Transverse colon (tissue), 4 donors: ENCODE measurements around the gene LRP1B.

Experiments
- EP300 ChIP-seq: sonication (generic); formaldehyde crosslinking; IDR thresholded peaks from one replicate; pipeline ENCODE4 v1.6.1; 2017; ENCODE audit warnings: antibody characterized with exemption, low read depth
- POLR2A ChIP-seq: fragments of 450-650 bp; IDR thresholded peaks from one replicate; pipeline ENCODE4 v1.6.1; 2016; ENCODE audit warnings: antibody characterized with exemption, mild to moderate bottlenecking, moderate library complexity
- POLR2AphosphoS5 ChIP-seq, 3 donors: sonication (generic); formaldehyde crosslinking; IDR thresholded peaks; one replicate each; pipeline ENCODE4 v1.6.1; 2016; ENCODE audit warnings: antibody characterized with exemption in 3 of 3
- TF ChIP-seq, protein P1 (sequence below), 5 experiments: fragments of 200-600 bp in 3 of 5; fragments of 450-650 bp in 2 of 5; sonication (generic) in 3 of 5; IDR thresholded peaks; 1 replicate in 2 of 5; 2 replicates in 3 of 5; pipeline ENCODE4 v1.5.1; 2016 to 2017; ENCODE audit warnings: antibody characterized with exemption in 5 of 5, inconsistent platforms in 3 of 5, mild to moderate bottlenecking in 2 of 5, moderate library complexity in 1 of 5

DNA sequence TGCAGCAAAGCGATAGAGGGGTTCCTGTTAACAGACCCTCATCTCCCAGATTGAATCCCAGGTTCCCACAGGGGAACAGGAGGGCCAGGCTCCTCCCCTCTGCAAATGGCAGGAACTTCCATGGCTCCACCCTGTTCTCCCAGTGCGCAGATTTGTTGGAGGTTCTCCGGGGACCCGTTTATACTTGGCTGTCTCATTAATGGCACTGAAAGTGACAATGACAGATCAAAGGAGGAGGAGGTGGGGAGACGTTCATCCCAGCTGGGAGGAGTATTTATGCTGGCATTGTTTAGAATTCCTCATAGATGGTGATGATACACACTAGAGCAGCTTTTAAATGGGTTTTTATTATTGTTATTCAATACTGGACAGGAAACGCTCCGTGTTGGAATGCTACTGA, 186.9 kb downstream of the LRP1B start:
- TF ChIP-seq, protein P1, sequence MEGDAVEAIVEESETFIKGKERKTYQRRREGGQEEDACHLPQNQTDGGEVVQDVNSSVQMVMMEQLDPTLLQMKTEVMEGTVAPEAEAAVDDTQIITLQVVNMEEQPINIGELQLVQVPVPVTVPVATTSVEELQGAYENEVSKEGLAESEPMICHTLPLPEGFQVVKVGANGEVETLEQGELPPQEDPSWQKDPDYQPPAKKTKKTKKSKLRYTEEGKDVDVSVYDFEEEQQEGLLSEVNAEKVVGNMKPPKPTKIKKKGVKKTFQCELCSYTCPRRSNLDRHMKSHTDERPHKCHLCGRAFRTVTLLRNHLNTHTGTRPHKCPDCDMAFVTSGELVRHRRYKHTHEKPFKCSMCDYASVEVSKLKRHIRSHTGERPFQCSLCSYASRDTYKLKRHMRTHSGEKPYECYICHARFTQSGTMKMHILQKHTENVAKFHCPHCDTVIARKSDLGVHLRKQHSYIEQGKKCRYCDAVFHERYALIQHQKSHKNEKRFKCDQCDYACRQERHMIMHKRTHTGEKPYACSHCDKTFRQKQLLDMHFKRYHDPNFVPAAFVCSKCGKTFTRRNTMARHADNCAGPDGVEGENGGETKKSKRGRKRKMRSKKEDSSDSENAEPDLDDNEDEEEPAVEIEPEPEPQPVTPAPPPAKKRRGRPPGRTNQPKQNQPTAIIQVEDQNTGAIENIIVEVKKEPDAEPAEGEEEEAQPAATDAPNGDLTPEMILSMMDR (IDR thresholded peaks at IDR 0.05): no peak
- TF ChIP-seq POLR2A (no peak), POLR2AphosphoS5 (IDR thresholded peaks at IDR 0.05) (no peak), EP300 (no peak)
